IMR-90 (cell line): Measurements from ENCODE around the gene BOLL. TPM values are rescaled to one million over a fixed set of nuclear protein-coding genes. Genes with fewer than 3 reads are reported as not detected.

Experiments
- ATAC-seq: fragments of 200-7000 bp; cut with Tn5 transposase; 2 replicates; pipeline ENCODE4 v1.9.1; 2020; ENCODE audit warnings: low read depth, mild to moderate bottlenecking, moderate library complexity
- BruUV-seq: library from RNA; stranded (reverse); fragments of 400-500 nt; replicated peaks from 2 replicates; lab custom pipeline; 2021; lab: Mats Ljungman, UMichigan
- CTCF ChIA-PET: fragments of 300-600 bp; formaldehyde crosslinking; extraction: SDS; loops from one replicate; lab custom pipeline; 2021; ENCODE audit warnings: antibody characterized with exemption; lab: Yijun Ruan, JAX
- POLR2A ChIA-PET: fragments of 300-600 bp; sonication (Branson Sonifier 250); formaldehyde crosslinking; loops from one replicate; lab custom pipeline; 2022; ENCODE audit warnings: antibody characterized with exemption; ENCODE audit not compliant: unreplicated experiment; lab: Charles Lee
- DNase-seq: peaks from one replicate; pipeline ENCODE4 v3.0.0; 2013
- H2AFZ ChIP-seq: replicated peaks from 2 replicates; pipeline ENCODE3; 2013; ENCODE audit warnings: low read length, mild to moderate bottlenecking; ENCODE audit not compliant: poor library complexity
- H2AK5ac ChIP-seq: 2 replicates; pipeline ENCODE4 v1.6.1; 2013; ENCODE audit warnings: low read depth, low read length, inconsistent platforms
- H2AK9ac ChIP-seq: replicated peaks from 2 replicates; pipeline ENCODE3; 2013; ENCODE audit warnings: mild to moderate bottlenecking, low read depth, low read length, moderate library complexity; ENCODE audit not compliant: poor library complexity
- H2BK120ac ChIP-seq: 2 replicates; pipeline ENCODE4 v1.6.1; 2013; ENCODE audit warnings: low read depth, low read length, inconsistent platforms
- H2BK15ac ChIP-seq: 3 replicates; pipeline ENCODE4 v1.6.1; 2013; ENCODE audit warnings: low read depth, low read length, inconsistent platforms
- H2BK20ac ChIP-seq: 2 replicates; pipeline ENCODE4 v1.6.1; 2013; ENCODE audit warnings: low read depth, mild to moderate bottlenecking, inconsistent platforms, low read length, moderate library complexity
- H2BK5ac ChIP-seq: 2 replicates; pipeline ENCODE4 v1.6.1; 2013; ENCODE audit warnings: mild to moderate bottlenecking, low read depth, low read length, inconsistent platforms; ENCODE audit not compliant: poor library complexity, severe bottlenecking
- H3K14ac ChIP-seq: replicated peaks from 2 replicates; pipeline ENCODE4 v1.6.1; 2013; ENCODE audit warnings: low read depth, low read length, inconsistent platforms
- H3K18ac ChIP-seq: 2 replicates; pipeline ENCODE4 v1.6.1; 2013; ENCODE audit warnings: low read depth, low read length, control low read depth
- H3K23ac ChIP-seq: 2 replicates; pipeline ENCODE4 v1.6.1; 2013; ENCODE audit warnings: low read depth, low read length, inconsistent platforms
- H3K27ac ChIP-seq: 2 replicates; pipeline ENCODE4 v1.5.1; 2013; ENCODE audit warnings: mild to moderate bottlenecking, control low read depth, low read length; ENCODE audit not compliant: insufficient read depth
- H3K27me3 ChIP-seq: 2 replicates; pipeline ENCODE4 v1.6.1; 2013; ENCODE audit warnings: low read length; ENCODE audit not compliant: control insufficient read depth, insufficient read depth
- H3K36me3 ChIP-seq: 2 replicates; pipeline ENCODE4 v1.6.1; 2013; ENCODE audit warnings: low read length, mixed read lengths; ENCODE audit not compliant: control insufficient read depth, insufficient read depth
- H3K4ac ChIP-seq: 2 replicates; pipeline ENCODE4 v1.6.1; 2013; ENCODE audit warnings: low read depth, low read length, inconsistent platforms
- H3K4me1 ChIP-seq: 2 replicates; pipeline ENCODE4 v1.6.1; 2013; ENCODE audit warnings: low read length, mixed read lengths; ENCODE audit not compliant: control insufficient read depth, insufficient read depth
- H3K4me2 ChIP-seq: 2 replicates; pipeline ENCODE4 v1.6.1; 2013; ENCODE audit warnings: low read depth, mild to moderate bottlenecking, control low read depth, low read length, moderate library complexity
- H3K4me3 ChIP-seq: 2 replicates; pipeline ENCODE4 v1.5.1; 2013; ENCODE audit warnings: low read depth, mild to moderate bottlenecking, control low read depth, low read length, moderate library complexity; ENCODE audit not compliant: insufficient read depth
- H3K56ac ChIP-seq: 2 replicates; pipeline ENCODE4 v1.6.1; 2013; ENCODE audit warnings: low read length, inconsistent platforms; ENCODE audit not compliant: insufficient read depth; ENCODE audit errors: extremely low read depth
- H3K79me1 ChIP-seq, 2 experiments: 2 replicates each; pipeline ENCODE4 v1.6.1; 2013; ENCODE audit warnings: low read length in 2 of 2, inconsistent platforms in 1 of 2, low read depth in 1 of 2
- H3K9ac ChIP-seq: 2 replicates; pipeline ENCODE4 v1.6.1; 2013; ENCODE audit warnings: low read depth, low read length, control low read depth
- H3K9me1 ChIP-seq: 2 replicates; pipeline ENCODE4 v1.6.1; 2013; ENCODE audit warnings: low read length, inconsistent platforms; ENCODE audit not compliant: insufficient read depth
- H3K9me3 ChIP-seq: 2 replicates; pipeline ENCODE4 v1.6.1; 2013; ENCODE audit warnings: low read length; ENCODE audit not compliant: control insufficient read depth, insufficient read depth
- H4K20me1 ChIP-seq: 2 replicates; pipeline ENCODE4 v1.6.1; 2013; ENCODE audit warnings: low read length, inconsistent platforms; ENCODE audit not compliant: insufficient read depth
- H4K5ac ChIP-seq: 2 replicates; pipeline ENCODE4 v1.6.1; 2013; ENCODE audit warnings: mild to moderate bottlenecking, low read depth, low read length, control low read depth
- H4K8ac ChIP-seq, 2 experiments: 2 replicates each; pipeline ENCODE4 v1.6.1; 2013; ENCODE audit warnings: low read depth in 2 of 2, low read length in 2 of 2, control low read depth in 1 of 2, inconsistent platforms in 1 of 2
- H4K91ac ChIP-seq: 2 replicates; pipeline ENCODE4 v1.6.1; 2013; ENCODE audit warnings: low read depth, low read length, inconsistent platforms; ENCODE audit not compliant: insufficient read depth
- CTCF ChIP-seq: conservative IDR thresholded peaks from 2 replicates; pipeline ENCODE4 v1.5.1; 2012; ENCODE audit warnings: mild to moderate bottlenecking, low read depth, low read length, improper control_type of control experiment
- RFX5 ChIP-seq: IDR thresholded peaks from 2 replicates; pipeline ENCODE4 v1.8.0; 2012; ENCODE audit warnings: low read depth, mild to moderate bottlenecking, low read length, moderate library complexity
- WGBS, 2 experiments: methylation state at CpG; one replicate each; pipeline versions ENCODE4 v1.1.5 to v1.1.7; 2013; ENCODE audit warnings: missing lambda C conversion rate in 2 of 2; ENCODE audit not compliant: insufficient read length in 1 of 2; ENCODE audit errors: extremely low coverage in 2 of 2; 5-methylcytosine and 5-hydroxymethylcytosine counted together
- dilution Hi-C: fragments of 300-500 bp; cut with HindIII; formaldehyde crosslinking; loops from one replicate; pipeline ENCODE4 v1.14.3; 2018; ENCODE audit warnings: low sequenced_read_pairs; ENCODE audit not compliant: unreplicated experiment
- in situ Hi-C: fragments of 300-500 bp; cut with MboI; formaldehyde crosslinking; loops from 3 replicates; pipeline ENCODE4 v1.14.3; 2019; ENCODE audit warnings: low sequenced_read_pairs, inconsistent platforms, mixed read lengths
- intact Hi-C: fragments of 100-400 bp; cut with micrococcal nuclease; formaldehyde crosslinking; loops from 2 replicates; pipeline ENCODE4 v1.10.0; 2022
- polyA plus RNA-seq, 3 experiments: library from polyadenylated mRNA; depleted of rRNA; stranded (reverse); fragments of >200 nt; gene quantifications; 2 replicates each; pipeline ENCODE4 v1.2.3, GENCODE V29; 2012; ENCODE audit warnings: low replicate concordance in 1 of 3
- total RNA-seq: library from RNA; depleted of rRNA; stranded (reverse); fragments of >200 nt; gene quantifications from 2 replicates; pipeline ENCODE4 v1.2.3, GENCODE V29; 2012

BOLL gene
- total and polyA plus RNA-seq, 2 of the 4 experiments (the other 2 are of a cell fraction), result not detected

- POLR2A ChIA-PET, result no interaction called here
Measured at GRCh38 chr2:197786010-197786877, 1.1 kb upstream of the BOLL start.

More at GRCh38 chr2:197786010-197786877, 1.1 kb upstream of the BOLL start:
- H3K27me3 ChIP-seq, result peaks cover 12% of the 10 kb centered on the region
- no peak overlapping the region for H4K8ac ChIP-seq
- no peak overlapping the region for H2AK9ac ChIP-seq
- in situ Hi-C loops (no loop called here), intact Hi-C loops (no loop called here), dilution Hi-C loops (no loop called here)
- BruUV-seq, result no TSS peak
- H4K91ac ChIP-seq, result no peak overlapping the region
- no peak overlapping the region for H3K9ac ChIP-seq
- H3K23ac ChIP-seq, result no peak overlapping the region
- H3K14ac ChIP-seq, result no peak overlapping the region
- H3K9me3 ChIP-seq, result no peaks in the 10 kb centered on the region
- H3K4ac ChIP-seq, result no peak overlapping the region
- no peaks in the 10 kb centered on the region for H4K20me1 ChIP-seq
- no peak overlapping the region for H3K27ac ChIP-seq
- H2AFZ ChIP-seq, result peak overlapping the region; percentile 79
- H4K5ac ChIP-seq, result no peak overlapping the region
- H3K4me3 ChIP-seq, result no peak overlapping the region
- no peaks in the 10 kb centered on the region for H3K79me1 ChIP-seq
- no peak overlapping the region for H2AK5ac ChIP-seq
- 7% methylated on average over 10 of the region's 79 CpGs; no CpG with 5 or more reads in 1 of the 2 experiments for WGBS, 2 experiments
- H3K56ac ChIP-seq, result no peak overlapping the region
- H2BK120ac ChIP-seq, result no peak overlapping the region
- H3K9me1 ChIP-seq, result no peaks in the 10 kb centered on the region
- no peak overlapping the region; the same call in 1 of the 2 replicates for H3K4me2 ChIP-seq
- H2BK20ac ChIP-seq, result no peak overlapping the region
- H3K36me3 ChIP-seq, result no peaks in the 10 kb centered on the region
- TF ChIP-seq RFX5 (no peak), CTCF (peak; percentile 23; the same call in 1 of the 2 replicates)
- no peak overlapping the region for H2BK5ac ChIP-seq
- ATAC-seq, result peak; percentile 29
- CTCF ChIA-PET, result no interaction called here
- no peak for DNase-seq
- H2BK15ac ChIP-seq, result no peak overlapping the region
- H3K4me1 ChIP-seq, result no peaks in the 10 kb centered on the region
- no peak overlapping the region for H3K18ac ChIP-seq
